Epithelial cell of alveolus of lung (primary cell): ENCODE results near the gene SOX13. TPM values are rescaled to one million over a fixed set of nuclear protein-coding genes. Genes with fewer than 3 reads are reported as not detected.

ENCODE experiments used
- total RNA-seq: library from RNA; depleted of rRNA; stranded (reverse); fragments of >200 nt; gene quantifications from 2 replicates; pipeline ENCODE4 v1.2.1, GENCODE V29; 2015

SOX13 gene
- total RNA-seq: 4.8 and 6.1 TPM in 2 replicates

GRCh38 chr1:204072931-204073836 lies at the start of gene SOX13:
Gene SOX13 (plus strand): TSS chr1:204073115. CDS start chr1:204112916, 39,801 bp downstream.

GRCh38 chr1:204151552-204152309 lies 78.8 kb downstream of the SOX13 start, which contains the start of gene ETNK2:
Gene ETNK2 (minus strand): TSS chr1:204152044. CDS start chr1:204151852, 192 bp downstream.

GRCh38 chr1:204166219-204166618 lies 93.3 kb downstream of the SOX13 start, which contains the start of gene REN:
Gene REN (minus strand): TSS chr1:204166337. CDS start chr1:204166293, 44 bp downstream.

Other genes with a start within 250 kb of the SOX13 start
- 69.9 and 90.6 TPM in 2 replicates for gene SNRPE, start 211.5 kb upstream of the SOX13 start, total RNA-seq
- 8.7 and 12.9 TPM in 2 replicates for gene ETNK2, start 78.9 kb downstream of the SOX13 start, total RNA-seq
- not detected in 2 replicates for gene REN, start 93.2 kb downstream of the SOX13 start, total RNA-seq
- gene KISS1, start 123.4 kb downstream of the SOX13 start, total RNA-seq: not detected in 2 replicates
- gene GOLT1A, start 140.9 kb downstream of the SOX13 start, total RNA-seq: 0.26 TPM in 1 of 2 replicates, not detected in the other